Measurements from ENCODE around the gene ARID5B. TPM values are rescaled to one million over a fixed set of nuclear protein-coding genes. Genes with fewer than 3 reads are reported as not detected.
"Not testable (repeated sequence)": the region's sequence is repeated elsewhere in the genome, so short reads cannot be mapped to it uniquely, and the experiment has no call there.

Gene ARID5B
- total and polyA plus RNA-seq, 5 donors from 2014 or later: 58.1 to 169 (median 64.0) TPM

GRCh38 chr10:61974601-61975390, 73.3 kb downstream of the ARID5B start:
- Histone ChIP-seq H3K27ac (ENCODE audit: insufficient read depth, low read length, poor library complexity, severe bottlenecking) (no peak overlapping the region), H3K9me3 (ENCODE audit: control insufficient read depth in 2 of 2, low read length in 2 of 2) (no peaks in the 10 kb centered on the region), H3K4me3 (ENCODE audit: low read depth, low read length) (no peak overlapping the region), H3K27me3 (ENCODE audit: control insufficient read depth, insufficient read depth, low read length) (no peaks in the 10 kb centered on the region), H3K4me1 (ENCODE audit: control insufficient read depth, insufficient read depth, low read length, poor library complexity, severe bottlenecking) (peaks cover 7% of the 10 kb centered on the region), H3K36me3 (ENCODE audit: control insufficient read depth, insufficient read depth, low read length) (peaks cover 25% of the 10 kb centered on the region)
- Mint-ChIP-seq H3K27ac (peak overlapping the region in 1 of 3 donors; percentile 2), H3K36me3 (peaks cover 45% of the 10 kb centered on the region), H3K4me3 (no peak overlapping the region), H3K27me3 (no peaks in the 10 kb centered on the region), H3K4me1 (peaks cover 27 to 72% (median 48%) of the 10 kb centered on the region in 4 donors), H3K9me3 (peaks cover 0 to 5% (median 1%) of the 10 kb centered on the region in 7 donors)
- ATAC-seq (ENCODE audit: low read depth in 2 of 2) (no peak), DNase-seq (no peak)

DNA sequence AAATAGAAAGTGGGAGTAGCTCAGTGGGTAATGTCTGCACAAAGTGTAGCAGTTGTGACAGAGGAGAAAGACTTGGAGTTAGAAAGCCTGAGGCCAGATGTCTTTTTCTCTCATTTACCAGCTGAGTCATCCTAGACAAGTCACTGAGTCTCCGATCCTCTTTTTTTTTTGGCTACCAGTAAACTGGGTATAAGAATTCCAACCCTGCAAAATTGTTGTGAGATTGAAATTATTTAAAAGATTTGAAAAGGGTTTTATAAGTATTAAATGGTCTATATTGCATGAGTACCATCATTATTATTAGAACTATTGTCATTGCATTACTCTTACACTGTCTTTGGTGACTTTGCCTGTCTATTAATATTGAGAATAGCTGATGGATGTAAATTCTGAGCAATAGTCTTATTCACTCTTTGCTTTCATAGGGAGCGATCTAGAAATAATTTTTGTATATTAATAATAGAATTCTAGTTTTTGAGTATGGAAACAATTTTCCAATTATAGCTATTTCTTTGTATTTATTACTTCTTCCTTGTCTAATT, 74.0 kb downstream of the ARID5B start:
- Histone ChIP-seq H3K36me3 (ENCODE audit: control insufficient read depth, insufficient read depth, low read length) (peaks cover 25% of the 10 kb centered on the region), H3K4me3 (ENCODE audit: low read depth, low read length) (no peak overlapping the region), H3K9me3 (ENCODE audit: control insufficient read depth in 2 of 2, low read length in 2 of 2) (no peaks in the 10 kb centered on the region), H3K27ac (ENCODE audit: insufficient read depth, low read length, poor library complexity, severe bottlenecking) (no peak overlapping the region), H3K4me1 (ENCODE audit: control insufficient read depth, insufficient read depth, low read length, poor library complexity, severe bottlenecking) (peaks cover 7% of the 10 kb centered on the region), H3K27me3 (ENCODE audit: control insufficient read depth, insufficient read depth, low read length) (no peaks in the 10 kb centered on the region)
- Mint-ChIP-seq H3K4me1 (peaks cover 27 to 70% (median 45%) of the 10 kb centered on the region in 4 donors), H3K4me3 (no peak overlapping the region), H3K9me3 (peaks cover 0 to 5% (median 1%) of the 10 kb centered on the region in 7 donors), H3K27me3 (no peaks in the 10 kb centered on the region), H3K36me3 (peaks cover 44% of the 10 kb centered on the region), H3K27ac (peak overlapping the region in 2 of 3 donors; percentile 69 to 76)
- DNase-seq (no peak), ATAC-seq (ENCODE audit: low read depth in 2 of 2) (no peak)

DNA sequence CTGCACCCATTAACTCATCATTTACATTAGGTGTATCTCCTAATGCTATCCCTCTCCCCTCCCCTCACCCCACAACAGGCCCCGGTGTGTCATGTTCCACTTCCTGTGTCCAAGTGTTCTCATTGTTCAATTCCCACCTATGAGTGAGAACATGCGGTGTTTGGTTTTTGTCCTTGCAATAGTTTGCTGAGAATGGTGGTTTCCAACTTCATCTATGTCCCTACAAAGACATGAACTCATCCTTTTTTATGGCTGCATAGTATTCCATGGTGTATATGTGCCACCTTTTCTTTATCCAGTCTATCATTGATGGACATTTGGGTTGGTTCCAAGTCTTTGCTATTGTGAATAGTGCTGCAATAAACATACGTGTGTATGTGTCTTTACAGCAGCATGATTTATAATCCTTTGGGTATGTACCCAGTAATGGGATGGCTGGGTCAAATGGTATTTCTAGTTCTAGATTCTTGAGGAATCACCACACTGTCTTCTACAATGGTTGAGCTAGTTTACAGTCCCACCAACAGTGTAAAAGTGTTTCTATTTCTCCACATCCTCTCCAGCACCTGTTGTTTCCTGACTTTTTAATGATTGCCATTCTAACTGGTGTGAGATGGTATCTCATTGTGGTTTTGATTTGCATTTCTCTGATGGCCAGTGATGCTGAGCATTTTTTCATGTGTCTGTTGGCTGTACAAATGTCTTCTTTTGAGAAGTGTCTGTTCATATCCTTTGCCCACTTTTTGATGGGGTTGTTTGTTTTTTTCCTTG, 75.6 kb downstream of the ARID5B start:
- Mint-ChIP-seq H3K4me3 (peak overlapping the region in 2 of 4 donors; percentile 11 to 43), H3K36me3 (peaks cover 47% of the 10 kb centered on the region), H3K4me1 (peaks cover 34 to 76% (median 50%) of the 10 kb centered on the region in 4 donors), H3K27ac (peak overlapping the region in 1 of 3 donors; percentile 69)
- H3K9me3 ChIP-seq (ENCODE audit: control insufficient read depth in 2 of 2, low read length in 2 of 2); DNase-seq; H3K27me3 ChIP-seq (ENCODE audit: control insufficient read depth, insufficient read depth, low read length); H3K4me3 ChIP-seq (ENCODE audit: low read depth, low read length); H3K27me3 Mint-ChIP-seq; H3K9me3 Mint-ChIP-seq; H3K4me1 ChIP-seq (ENCODE audit: control insufficient read depth, insufficient read depth, low read length, poor library complexity, severe bottlenecking); H3K27ac ChIP-seq (ENCODE audit: insufficient read depth, low read length, poor library complexity, severe bottlenecking); ATAC-seq (ENCODE audit: low read depth in 2 of 2): not testable (repeated sequence)
- H3K36me3 ChIP-seq (ENCODE audit: control insufficient read depth, insufficient read depth, low read length): peaks cover 34% of the 10 kb centered on the region

- Mint-ChIP-seq H3K36me3 (peaks cover 37% of the 10 kb centered on the region), H3K4me1 (peaks cover 37 to 74% (median 54%) of the 10 kb centered on the region in 4 donors), H3K4me3 (peak overlapping the region in 1 of 4 donors; percentile 2), H3K9me3 (peaks cover 0 to 5% (median 1%) of the 10 kb centered on the region in 7 donors), H3K27me3 (no peaks in the 10 kb centered on the region), H3K27ac (peak overlapping the region in 2 of 3 donors; percentile 29 to 46)
- H3K9me3 ChIP-seq (ENCODE audit: control insufficient read depth in 2 of 2, low read length in 2 of 2): no peaks in the 10 kb centered on the region
- no peak overlapping the region for H3K27ac ChIP-seq (ENCODE audit: insufficient read depth, low read length, poor library complexity, severe bottlenecking)
- H3K4me3 ChIP-seq (ENCODE audit: low read depth, low read length): no peak overlapping the region
- DNase-seq (no peak), ATAC-seq (ENCODE audit: low read depth in 2 of 2) (no peak)
- peaks cover 29% of the 10 kb centered on the region for H3K36me3 ChIP-seq (ENCODE audit: control insufficient read depth, insufficient read depth, low read length)
- H3K27me3 ChIP-seq (ENCODE audit: control insufficient read depth, insufficient read depth, low read length): no peaks in the 10 kb centered on the region
- H3K4me1 ChIP-seq (ENCODE audit: control insufficient read depth, insufficient read depth, low read length, poor library complexity, severe bottlenecking): no peaks in the 10 kb centered on the region
Measured at GRCh38 chr10:61978965-61979364, 77.5 kb downstream of the ARID5B start.

DNA sequence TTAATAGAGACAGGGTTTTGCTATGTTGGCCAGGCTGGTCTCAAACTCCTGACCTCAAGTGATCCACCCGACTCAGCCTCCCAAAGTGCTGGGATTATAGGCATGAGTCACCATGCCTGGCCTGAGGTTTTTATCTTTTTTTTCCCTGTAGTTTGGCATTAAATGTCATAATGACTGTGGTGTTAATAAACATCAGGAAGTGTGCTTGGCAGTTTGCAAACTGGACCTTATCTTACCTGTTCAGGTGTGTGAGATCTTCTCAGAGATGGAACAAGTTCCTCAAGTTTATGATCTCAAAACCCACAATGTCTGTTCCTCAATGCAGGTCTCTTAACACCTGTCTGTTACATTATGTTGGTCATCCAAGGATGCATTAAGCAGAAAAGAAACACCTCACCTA, 80.0 kb downstream of the ARID5B start:
- Histone ChIP-seq H3K27me3 (ENCODE audit: control insufficient read depth, insufficient read depth, low read length) (no peaks in the 10 kb centered on the region), H3K27ac (ENCODE audit: insufficient read depth, low read length, poor library complexity, severe bottlenecking) (no peak overlapping the region), H3K9me3 (ENCODE audit: control insufficient read depth in 2 of 2, low read length in 2 of 2) (no peaks in the 10 kb centered on the region), H3K4me1 (ENCODE audit: control insufficient read depth, insufficient read depth, low read length, poor library complexity, severe bottlenecking) (peaks cover 19% of the 10 kb centered on the region), H3K4me3 (ENCODE audit: low read depth, low read length) (no peak overlapping the region), H3K36me3 (ENCODE audit: control insufficient read depth, insufficient read depth, low read length) (peaks cover 22% of the 10 kb centered on the region)
- Mint-ChIP-seq H3K36me3 (peaks cover 33% of the 10 kb centered on the region), H3K27ac (peak overlapping the region in 2 of 3 donors; percentile 80 to 89), H3K27me3 (no peaks in the 10 kb centered on the region), H3K4me1 (peaks cover 33 to 85% (median 64%) of the 10 kb centered on the region in 4 donors), H3K9me3 (peaks cover 0 to 4% (median 1%) of the 10 kb centered on the region in 7 donors), H3K4me3 (no peak overlapping the region)
- ATAC-seq (ENCODE audit: low read depth in 2 of 2) (no peak), DNase-seq (no peak)

GRCh38 chr10:61983255-61983654, 81.8 kb downstream of the ARID5B start:
- Mint-ChIP-seq H3K27me3 (no peaks in the 10 kb centered on the region), H3K4me1 (peaks cover 44 to 92% (median 75%) of the 10 kb centered on the region in 4 donors), H3K4me3 (no peak overlapping the region), H3K9me3 (peaks cover 0 to 1% (median 0%) of the 10 kb centered on the region in 7 donors), H3K36me3 (peaks cover 28% of the 10 kb centered on the region), H3K27ac (peak overlapping the region in 2 of 3 donors; percentile 6 to 72)
- H3K9me3 ChIP-seq (ENCODE audit: control insufficient read depth in 2 of 2, low read length in 2 of 2): no peaks in the 10 kb centered on the region
- peaks cover 35% of the 10 kb centered on the region for H3K4me1 ChIP-seq (ENCODE audit: control insufficient read depth, insufficient read depth, low read length, poor library complexity, severe bottlenecking)
- ATAC-seq (ENCODE audit: low read depth in 2 of 2) (no peak), DNase-seq (no peak)
- H3K36me3 ChIP-seq (ENCODE audit: control insufficient read depth, insufficient read depth, low read length): peaks cover 22% of the 10 kb centered on the region
- no peak overlapping the region for H3K4me3 ChIP-seq (ENCODE audit: low read depth, low read length)
- no peaks in the 10 kb centered on the region for H3K27me3 ChIP-seq (ENCODE audit: control insufficient read depth, insufficient read depth, low read length)
- H3K27ac ChIP-seq (ENCODE audit: insufficient read depth, low read length, poor library complexity, severe bottlenecking): no peak overlapping the region

DNA sequence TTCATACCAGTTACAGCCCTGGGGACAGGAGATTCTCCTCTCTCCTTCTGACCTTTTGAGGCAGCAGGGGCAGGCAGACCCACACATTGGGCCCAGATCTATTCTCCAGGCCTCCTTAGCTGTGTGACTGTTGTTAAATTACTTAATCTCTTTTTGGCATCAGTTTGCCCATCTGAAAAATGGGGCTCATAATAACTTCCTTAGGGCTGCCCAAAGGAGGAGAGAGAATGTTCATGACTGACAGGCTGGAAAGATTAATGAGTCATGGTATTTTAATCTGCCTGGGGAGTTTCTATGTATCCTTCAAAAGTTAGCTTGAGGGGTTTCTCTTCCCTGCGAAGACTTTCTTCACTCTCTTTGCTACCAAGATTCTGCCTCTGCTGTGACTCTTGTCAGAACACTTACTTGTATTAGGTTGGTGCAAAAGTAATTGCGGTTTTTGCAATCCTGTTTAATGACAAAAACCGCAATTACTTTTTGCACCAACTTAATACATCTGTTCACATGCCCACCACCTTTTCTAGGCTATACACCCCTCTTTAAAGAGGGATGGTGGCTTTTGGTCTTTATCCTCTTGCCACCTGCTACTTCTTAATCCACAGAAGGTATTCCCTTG, 83.4 kb downstream of the ARID5B start:
- Histone ChIP-seq H3K4me3 (ENCODE audit: low read depth, low read length) (no peak overlapping the region), H3K36me3 (ENCODE audit: control insufficient read depth, insufficient read depth, low read length) (peaks cover 13% of the 10 kb centered on the region), H3K27me3 (ENCODE audit: control insufficient read depth, insufficient read depth, low read length) (no peaks in the 10 kb centered on the region), H3K9me3 (ENCODE audit: control insufficient read depth in 2 of 2, low read length in 2 of 2) (no peaks in the 10 kb centered on the region), H3K4me1 (ENCODE audit: control insufficient read depth, insufficient read depth, low read length, poor library complexity, severe bottlenecking) (peaks cover 45% of the 10 kb centered on the region), H3K27ac (ENCODE audit: insufficient read depth, low read length, poor library complexity, severe bottlenecking) (peak overlapping the region; percentile 86)
- Mint-ChIP-seq H3K9me3 (no peaks in the 10 kb centered on the region), H3K27me3 (no peaks in the 10 kb centered on the region), H3K36me3 (peaks cover 20% of the 10 kb centered on the region), H3K27ac (peak overlapping the region in 2 of 3 donors; percentile 91 to 95), H3K4me1 (peaks cover 45 to 89% (median 70%) of the 10 kb centered on the region in 4 donors), H3K4me3 (peak overlapping the region in 2 of 4 donors; percentile 13 to 19)
- ATAC-seq (ENCODE audit: low read depth in 2 of 2) (no peak), DNase-seq (no peak)
